ENCODE measurements around the gene PLEKHB2. TPM values are rescaled to one million over a fixed set of nuclear protein-coding genes. Genes with fewer than 3 reads are reported as not detected.
A peak's percentile ranks its signal among the peaks of the same experiment; 100 is the strongest.

Gene PLEKHB2
- polyA plus RNA-seq, 1 of the 3 experiments (the other 2 are of a cell fraction), result 105 TPM

DNA sequence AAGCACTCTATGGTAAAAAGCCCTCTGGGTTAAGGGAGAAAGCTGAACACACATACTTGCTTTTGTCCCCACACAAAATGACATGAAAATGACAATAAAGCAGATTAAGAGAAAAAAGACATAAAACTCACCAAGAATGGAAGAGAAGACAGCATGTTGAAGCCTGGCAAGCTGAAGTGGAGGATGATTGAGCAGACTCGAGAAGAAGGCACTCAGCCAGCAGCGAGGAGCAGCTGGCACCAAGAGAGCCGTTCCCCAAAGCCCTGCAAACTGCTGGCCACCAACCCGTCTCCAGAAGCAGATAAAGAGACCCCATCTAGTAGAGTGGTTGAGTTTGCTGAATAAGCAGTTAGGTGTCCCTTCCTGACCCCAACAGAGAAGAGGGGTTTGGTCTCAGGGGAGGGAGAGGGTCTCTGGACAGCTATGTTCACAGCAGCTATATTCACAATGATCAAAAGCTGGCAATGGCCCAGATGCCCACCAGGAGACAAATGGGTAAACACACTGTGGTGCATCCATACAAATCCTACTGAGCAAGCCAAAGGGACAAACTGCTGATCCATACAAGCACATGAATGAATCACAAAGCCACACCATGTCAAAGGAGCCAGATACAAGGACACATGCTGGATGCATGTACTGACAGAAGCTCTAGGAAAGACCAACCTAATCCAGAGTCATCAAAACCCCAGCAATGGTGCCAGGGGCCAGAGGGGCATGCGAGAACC, 48.8 kb upstream of the PLEKHB2 start:
- peaks cover 11 to 12% of the 10 kb centered on the region in 2 experiments; a peak in 2 of 4 replicates for H3K4me1 ChIP-seq (ENCODE audit: control insufficient read depth in 1 of 2, insufficient read depth in 2 of 2, low read depth in 1 of 2, low read length in 1 of 2)
- peak overlapping the region; percentile 48 for H3K4me2 ChIP-seq
- no peak for DNase-seq
- H2AFZ ChIP-seq (ENCODE audit: low read depth), result no peak overlapping the region
- H3K9ac ChIP-seq, result no peak overlapping the region
- POLR2A ChIA-PET, result no interaction called here
- TF ChIP-seq SIN3A (IDR thresholded peaks at IDR 0.05; ENCODE audit: borderline replicate concordance, low read depth, low read length) (no peak), FOXM1 (IDR thresholded peaks at IDR 0.05; ENCODE audit: low read depth) (no peak), YY1 (IDR thresholded peaks at IDR 0.05; ENCODE audit: low read depth) (no peak), EP300 (IDR thresholded peaks at IDR 0.05; ENCODE audit: borderline replicate concordance in 1 of 2, low read depth in 1 of 2, low read length in 1 of 2) (no peak)
- H3K79me2 ChIP-seq (ENCODE audit: insufficient read depth), result peaks cover 91% of the 10 kb centered on the region
- CTCF ChIA-PET, result no interaction called here
- H3K36me3 ChIP-seq (replicated peaks in 1 of 2; ENCODE audit: control insufficient read depth in 1 of 2, insufficient read depth in 2 of 2, low read length in 1 of 2), result peaks cover 49 to 52% of the 10 kb centered on the region in 2 experiments
- H3F3A ChIP-seq (replicated peaks; ENCODE audit: insufficient read depth), result peaks cover 3% of the 10 kb centered on the region
- no peak overlapping the region for H3K4me3 ChIP-seq (ENCODE audit: low read depth in 2 of 2, low read length in 1 of 2)
- H3K9me3 ChIP-seq, result no peaks in the 10 kb centered on the region
- H4K20me1 ChIP-seq (ENCODE audit: insufficient read depth), result peaks cover 86% of the 10 kb centered on the region
- peak overlapping the region; percentile 18 to 61 for H3K27ac ChIP-seq (ENCODE audit: low read depth in 2 of 2, low read length in 1 of 2)
- no peaks in the 10 kb centered on the region for H3K9me2 ChIP-seq
- 90% methylated on average over 5 of the region's 5 CpGs for WGBS (ENCODE audit: low lambda C conversion rate)
- no peaks in the 10 kb centered on the region for H3K27me3 ChIP-seq (ENCODE audit: insufficient read depth)

DNA sequence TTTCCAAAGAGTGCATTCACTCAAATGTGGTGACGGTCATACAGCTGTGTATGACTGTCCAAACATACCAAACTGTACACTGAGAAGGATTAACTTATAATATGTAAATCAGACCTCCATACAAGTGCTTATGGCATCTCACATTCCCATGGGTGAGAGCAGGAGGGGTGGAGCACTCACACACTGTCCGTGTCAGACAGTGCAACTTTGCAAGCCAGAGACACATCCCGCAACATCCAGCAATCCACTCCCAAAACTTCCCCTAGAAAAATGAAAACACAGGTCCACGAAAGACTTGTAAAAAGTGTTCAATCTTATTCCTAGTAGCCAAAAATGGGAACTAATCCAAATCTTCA, 48.2 kb upstream of the PLEKHB2 start:
- H3K9ac ChIP-seq, result no peak overlapping the region
- H3K4me2 ChIP-seq, result peak overlapping the region; percentile 48
- no peak overlapping the region for H3K4me3 ChIP-seq (ENCODE audit: low read depth in 2 of 2, low read length in 1 of 2)
- H3K27me3 ChIP-seq (ENCODE audit: insufficient read depth), result no peaks in the 10 kb centered on the region
- H3K79me2 ChIP-seq (ENCODE audit: insufficient read depth), result peaks cover 93% of the 10 kb centered on the region
- no peak for DNase-seq
- H2AFZ ChIP-seq (ENCODE audit: low read depth), result no peak overlapping the region
- H3K9me3 ChIP-seq, result no peaks in the 10 kb centered on the region
- H3K4me1 ChIP-seq (ENCODE audit: control insufficient read depth in 1 of 2, insufficient read depth in 2 of 2, low read depth in 1 of 2, low read length in 1 of 2), result peaks cover 11 to 12% of the 10 kb centered on the region in 2 experiments; a peak in 2 of 4 replicates
- TF ChIP-seq, protein P1, sequence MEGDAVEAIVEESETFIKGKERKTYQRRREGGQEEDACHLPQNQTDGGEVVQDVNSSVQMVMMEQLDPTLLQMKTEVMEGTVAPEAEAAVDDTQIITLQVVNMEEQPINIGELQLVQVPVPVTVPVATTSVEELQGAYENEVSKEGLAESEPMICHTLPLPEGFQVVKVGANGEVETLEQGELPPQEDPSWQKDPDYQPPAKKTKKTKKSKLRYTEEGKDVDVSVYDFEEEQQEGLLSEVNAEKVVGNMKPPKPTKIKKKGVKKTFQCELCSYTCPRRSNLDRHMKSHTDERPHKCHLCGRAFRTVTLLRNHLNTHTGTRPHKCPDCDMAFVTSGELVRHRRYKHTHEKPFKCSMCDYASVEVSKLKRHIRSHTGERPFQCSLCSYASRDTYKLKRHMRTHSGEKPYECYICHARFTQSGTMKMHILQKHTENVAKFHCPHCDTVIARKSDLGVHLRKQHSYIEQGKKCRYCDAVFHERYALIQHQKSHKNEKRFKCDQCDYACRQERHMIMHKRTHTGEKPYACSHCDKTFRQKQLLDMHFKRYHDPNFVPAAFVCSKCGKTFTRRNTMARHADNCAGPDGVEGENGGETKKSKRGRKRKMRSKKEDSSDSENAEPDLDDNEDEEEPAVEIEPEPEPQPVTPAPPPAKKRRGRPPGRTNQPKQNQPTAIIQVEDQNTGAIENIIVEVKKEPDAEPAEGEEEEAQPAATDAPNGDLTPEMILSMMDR (IDR thresholded peaks at IDR 0.05), result no peak
- TF ChIP-seq EZH2phosphoT487 (IDR thresholded peaks at IDR 0.05; ENCODE audit: borderline replicate concordance, low read depth), result no peak
- TF ChIP-seq, protein P2, sequence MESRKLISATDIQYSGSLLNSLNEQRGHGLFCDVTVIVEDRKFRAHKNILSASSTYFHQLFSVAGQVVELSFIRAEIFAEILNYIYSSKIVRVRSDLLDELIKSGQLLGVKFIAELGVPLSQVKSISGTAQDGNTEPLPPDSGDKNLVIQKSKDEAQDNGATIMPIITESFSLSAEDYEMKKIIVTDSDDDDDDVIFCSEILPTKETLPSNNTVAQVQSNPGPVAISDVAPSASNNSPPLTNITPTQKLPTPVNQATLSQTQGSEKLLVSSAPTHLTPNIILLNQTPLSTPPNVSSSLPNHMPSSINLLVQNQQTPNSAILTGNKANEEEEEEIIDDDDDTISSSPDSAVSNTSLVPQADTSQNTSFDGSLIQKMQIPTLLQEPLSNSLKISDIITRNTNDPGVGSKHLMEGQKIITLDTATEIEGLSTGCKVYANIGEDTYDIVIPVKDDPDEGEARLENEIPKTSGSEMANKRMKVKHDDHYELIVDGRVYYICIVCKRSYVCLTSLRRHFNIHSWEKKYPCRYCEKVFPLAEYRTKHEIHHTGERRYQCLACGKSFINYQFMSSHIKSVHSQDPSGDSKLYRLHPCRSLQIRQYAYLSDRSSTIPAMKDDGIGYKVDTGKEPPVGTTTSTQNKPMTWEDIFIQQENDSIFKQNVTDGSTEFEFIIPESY (IDR thresholded peaks at IDR 0.05; ENCODE audit: borderline replicate concordance, low read depth), result no peak
- CTCF ChIA-PET, result no interaction called here
- peaks cover 44 to 46% of the 10 kb centered on the region in 2 experiments for H3K36me3 ChIP-seq (replicated peaks in 1 of 2; ENCODE audit: control insufficient read depth in 1 of 2, insufficient read depth in 2 of 2, low read length in 1 of 2)
- no peaks in the 10 kb centered on the region for H3K9me2 ChIP-seq
- H3F3A ChIP-seq (replicated peaks; ENCODE audit: insufficient read depth), result peaks cover 3% of the 10 kb centered on the region
- POLR2A ChIA-PET, result no interaction called here
- H4K20me1 ChIP-seq (ENCODE audit: insufficient read depth), result peaks cover 88% of the 10 kb centered on the region
- H3K27ac ChIP-seq (ENCODE audit: low read depth in 2 of 2, low read length in 1 of 2), result peak overlapping the region in 1 of 2 experiments; percentile 61; a peak in 1 of 4 replicates
- WGBS (ENCODE audit: low lambda C conversion rate), result 84% methylated on average over 4 of the region's 4 CpGs
